HG02938 (cell line): ENCODE data around the gene ATP1B2.
"Not testable (repeated sequence)": the region's sequence is repeated elsewhere in the genome, so short reads cannot be mapped to it uniquely, and the experiment has no call there.

Experiments used
- ATAC-seq: cut with Tn5 transposase; IDR thresholded peaks from one replicate; pipeline ENCODE4 v1.9.1; 2021; ENCODE audit warnings: mild to moderate bottlenecking, moderate library complexity; ENCODE audit not compliant: unreplicated experiment

The ATP1B2 gene

GRCh38 chr17:7650509-7651096, at the start of gene ATP1B2:
Gene ATP1B2 (plus strand): TSS chr17:7650926. CDS start chr17:7651519, 593 bp downstream.
- ATAC-seq = no peak

GRCh38 chr17:7606280-7606679, 44.4 kb upstream of the ATP1B2 start:
- no peak for ATAC-seq

GRCh38 chr17:7610641-7611040, 40.1 kb upstream of the ATP1B2 start:
- no peak for ATAC-seq

GRCh38 chr17:7611635-7612293, 39.0 kb upstream of the ATP1B2 start:
- ATAC-seq = no peak

- no peak for ATAC-seq
Observed at GRCh38 chr17:7612294-7612640, 38.5 kb upstream of the ATP1B2 start.

- peak; percentile 1 for ATAC-seq
Observed at GRCh38 chr17:7613769-7614424, 36.8 kb upstream of the ATP1B2 start.

GRCh38 chr17:7614425-7615264, 36.1 kb upstream of the ATP1B2 start, which contains the start of gene FXR2:
Gene FXR2 (minus strand): TSS chr17:7614897. CDS start chr17:7614532, 365 bp downstream.
- peak; percentile 86 for ATAC-seq

GRCh38 chr17:7615265-7615747, 35.4 kb upstream of the ATP1B2 start:
- no peak for ATAC-seq

GRCh38 chr17:7618608-7619007, 32.1 kb upstream of the ATP1B2 start:
- ATAC-seq = no peak

GRCh38 chr17:7620835-7621234, 29.9 kb upstream of the ATP1B2 start:
- ATAC-seq = no peak

GRCh38 chr17:7623661-7624060, 27.1 kb upstream of the ATP1B2 start:
- ATAC-seq = no peak

GRCh38 chr17:7625749-7626148, 25.0 kb upstream of the ATP1B2 start:
- not testable (repeated sequence) for ATAC-seq

- no peak for ATAC-seq
Observed at GRCh38 chr17:7626307-7626706, 24.4 kb upstream of the ATP1B2 start.

GRCh38 chr17:7626956-7627249, 23.8 kb upstream of the ATP1B2 start:
- no peak for ATAC-seq

GRCh38 chr17:7627250-7628121, 23.2 kb upstream of the ATP1B2 start, which contains the start of gene SAT2:
Gene SAT2 (minus strand): TSS chr17:7627821. CDS start chr17:7627635, 186 bp downstream.
- peak; percentile 71 for ATAC-seq

GRCh38 chr17:7629939-7630571, 20.7 kb upstream of the ATP1B2 start, which contains the start of gene SHBG:
Gene SHBG (plus strand): TSS chr17:7630135. CDS start chr17:7630173, 38 bp downstream.
- ATAC-seq = no peak

- no peak for ATAC-seq
Observed at GRCh38 chr17:7631398-7632380, 19.0 kb upstream of the ATP1B2 start.

- no peak for ATAC-seq
Observed at GRCh38 chr17:7632492-7632894, 18.2 kb upstream of the ATP1B2 start.
